Stimulated activated CD4-positive, alpha-beta T cell treated with anti-CD3 and anti-CD28 coated beads, Interleukin-2, amount 100 ng/mL, for 48 hours (primary cell): ENCODE measurements around the gene MCM8.
"Not testable (repeated sequence)": the region's sequence is repeated elsewhere in the genome, so short reads cannot be mapped to it uniquely, and the experiment has no call there.

Experiments
- DNase-seq, 2 donors: peaks; one replicate each; pipeline ENCODE4 v3.0.0-alpha.2; 2020

Gene MCM8

GRCh38 chr20:6007529-6008103, 57.2 kb downstream of the MCM8 start:
- DNase-seq = no peak

DNA sequence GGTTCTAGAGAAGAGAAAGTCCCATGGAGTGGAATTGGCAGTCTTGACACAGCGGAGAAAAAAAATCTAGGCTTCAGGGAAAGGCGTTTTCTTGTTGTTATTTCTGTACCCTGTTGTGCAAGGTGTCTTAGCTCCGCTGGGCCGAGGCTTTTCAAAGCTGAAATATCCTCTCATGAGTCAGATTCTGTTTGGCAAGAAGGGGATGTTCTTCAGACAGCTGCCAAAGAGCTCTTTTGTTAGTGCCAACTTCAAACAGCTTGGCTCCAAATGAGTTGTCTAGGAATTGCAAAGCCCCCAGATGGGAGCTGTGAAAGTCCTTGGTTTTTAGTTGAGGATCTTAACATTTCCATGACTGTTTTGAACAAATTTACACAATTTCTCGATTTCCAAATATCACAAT, 57.8 kb downstream of the MCM8 start:
- no peak for DNase-seq

DNA sequence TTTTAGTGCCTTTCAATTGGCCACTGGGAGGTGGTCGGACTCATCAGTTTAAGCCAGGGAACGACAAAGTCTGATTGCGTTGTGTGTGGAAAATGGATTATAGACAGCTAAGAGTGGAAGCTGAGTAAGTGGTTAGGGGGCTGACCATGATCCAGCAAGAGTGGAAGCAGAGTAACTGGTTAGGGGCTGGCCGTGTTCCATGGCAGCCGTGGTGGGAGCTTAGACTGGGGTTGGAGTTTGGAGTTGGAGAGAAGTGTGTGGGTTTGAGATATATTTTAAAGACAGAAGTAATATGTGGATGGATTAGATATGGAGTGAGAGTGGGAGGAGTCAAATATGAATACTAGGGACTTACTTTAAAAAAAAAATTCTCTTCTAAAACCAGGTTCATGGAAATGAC, 61.7 kb downstream of the MCM8 start:
- DNase-seq = no peak

DNA sequence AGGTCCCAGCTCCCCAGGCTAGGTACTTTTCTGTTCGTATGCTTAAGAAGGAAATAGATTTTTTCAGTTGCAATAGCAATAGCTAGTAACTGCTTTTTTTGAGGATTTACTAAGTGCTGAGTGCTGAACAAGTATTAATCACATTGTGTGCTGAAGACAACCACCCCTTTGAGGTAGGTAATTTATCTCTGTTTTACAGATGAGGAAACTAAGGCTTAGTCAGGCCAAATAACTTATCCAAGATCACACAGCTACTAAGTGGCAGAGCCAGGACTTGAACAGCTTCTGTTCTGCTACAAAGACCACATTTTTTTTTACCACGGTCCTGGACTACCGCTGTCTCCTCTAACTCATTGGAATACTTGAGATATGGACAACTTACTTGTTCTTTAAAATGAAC, 63.6 kb downstream of the MCM8 start:
- DNase-seq = no peak

DNA sequence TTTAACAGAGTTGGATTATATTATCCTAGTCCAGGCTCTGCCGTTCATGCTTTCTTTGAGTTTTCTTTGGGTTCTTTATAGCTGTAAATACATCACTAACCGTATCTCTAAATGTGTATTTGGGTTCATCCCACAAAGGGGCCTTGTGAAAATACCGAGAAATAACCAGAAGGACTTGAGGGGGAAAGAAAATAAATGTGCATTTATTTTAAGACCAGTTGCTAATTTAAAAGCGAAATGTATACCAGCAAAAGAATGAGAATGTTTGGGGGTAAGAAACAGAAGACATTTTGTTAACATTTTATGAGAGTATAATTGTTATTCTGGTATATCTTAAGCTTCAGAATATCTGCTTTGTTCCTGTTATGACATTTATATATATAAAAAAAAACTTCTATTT, 64.5 kb downstream of the MCM8 start:
- DNase-seq = no peak

- no peak for DNase-seq
These were observed 67.0 kb downstream of the MCM8 start for GRCh38 chr20:6017467-6017866.

GRCh38 chr20:6017880-6018279, 67.4 kb downstream of the MCM8 start:
- DNase-seq = no peak

DNA sequence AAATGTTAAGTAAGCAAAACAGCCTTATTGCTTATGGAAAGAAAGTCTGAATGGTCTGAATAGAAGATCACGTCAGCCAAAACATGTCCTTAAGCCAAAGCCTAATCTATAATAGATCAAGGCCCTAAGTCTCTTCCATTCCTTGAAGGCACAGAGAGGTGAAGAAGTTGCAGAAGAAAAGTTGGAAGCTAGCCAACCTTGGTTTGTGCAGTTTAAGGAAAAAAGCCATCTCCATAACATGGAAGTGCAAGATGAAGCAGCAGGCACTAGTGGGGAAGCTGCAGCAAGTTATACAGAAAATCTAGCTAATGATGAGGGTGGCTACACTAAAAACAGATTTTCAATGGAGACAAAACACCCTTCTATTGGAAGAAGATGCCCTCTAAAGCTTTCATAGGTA, 74.3 kb downstream of the MCM8 start:
- no peak for DNase-seq

DNA sequence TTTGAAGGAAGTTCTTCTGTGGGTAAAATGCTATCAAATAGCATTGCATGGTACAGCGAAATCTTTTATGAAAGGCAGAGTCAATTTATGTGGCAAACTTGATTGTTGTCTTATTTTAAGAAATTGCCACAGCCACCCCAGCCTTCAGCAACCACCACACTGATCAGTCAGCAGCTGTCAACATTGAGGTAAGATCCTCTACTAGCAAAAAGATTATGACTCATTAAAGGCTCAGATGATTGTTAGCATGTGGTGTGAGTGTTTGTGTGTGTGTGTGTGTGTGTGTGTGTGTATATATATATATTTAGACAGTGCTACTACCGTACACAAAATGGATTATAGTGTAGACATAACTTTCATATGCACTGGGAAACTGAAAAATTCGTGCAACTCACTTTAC, 75.6 kb downstream of the MCM8 start:
- no peak for DNase-seq

DNA sequence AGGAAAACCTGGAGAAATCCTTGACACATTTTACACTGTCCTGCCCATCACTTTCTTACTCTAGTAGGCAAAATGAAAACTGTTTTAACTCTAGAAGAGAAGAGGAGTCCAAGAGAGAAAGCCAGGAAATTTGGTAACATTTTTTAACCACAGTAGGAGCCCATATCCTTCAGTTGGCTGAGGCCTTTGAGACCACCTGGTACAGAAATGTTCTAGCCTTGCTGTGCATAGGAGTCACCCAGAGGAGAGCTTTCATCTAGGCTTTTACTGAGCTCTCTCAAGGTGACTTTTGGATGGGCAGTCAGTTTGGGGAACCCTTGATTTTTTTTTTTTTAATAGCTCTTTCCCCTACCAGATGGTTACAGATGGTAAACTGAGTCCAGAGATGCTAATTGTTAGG, 78.4 kb downstream of the MCM8 start:
- no peak for DNase-seq

GRCh38 chr20:6029538-6029937, 79.1 kb downstream of the MCM8 start:
- no peak for DNase-seq

GRCh38 chr20:6030453-6031080, 80.1 kb downstream of the MCM8 start:
- DNase-seq = no peak

DNA sequence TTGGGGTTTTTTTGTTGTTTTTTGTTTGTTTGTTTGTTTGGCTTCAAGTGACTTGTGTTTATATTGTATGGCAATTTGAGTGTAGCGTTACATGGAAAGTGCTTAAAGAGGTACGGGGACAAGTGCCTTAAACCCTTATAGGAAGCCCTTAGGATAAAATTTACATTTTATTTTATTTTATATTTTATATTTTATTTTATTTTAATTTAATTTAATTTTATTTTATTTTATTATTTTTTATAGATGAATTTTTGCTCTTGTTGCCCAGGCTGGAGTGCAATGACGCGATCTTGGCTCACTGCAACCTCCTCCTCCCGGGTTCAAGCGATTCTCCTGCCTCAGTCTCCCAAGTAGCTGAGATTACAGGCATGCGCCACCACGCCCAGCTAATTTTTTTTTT, 82.5 kb downstream of the MCM8 start:
- DNase-seq = not testable (repeated sequence)

DNA sequence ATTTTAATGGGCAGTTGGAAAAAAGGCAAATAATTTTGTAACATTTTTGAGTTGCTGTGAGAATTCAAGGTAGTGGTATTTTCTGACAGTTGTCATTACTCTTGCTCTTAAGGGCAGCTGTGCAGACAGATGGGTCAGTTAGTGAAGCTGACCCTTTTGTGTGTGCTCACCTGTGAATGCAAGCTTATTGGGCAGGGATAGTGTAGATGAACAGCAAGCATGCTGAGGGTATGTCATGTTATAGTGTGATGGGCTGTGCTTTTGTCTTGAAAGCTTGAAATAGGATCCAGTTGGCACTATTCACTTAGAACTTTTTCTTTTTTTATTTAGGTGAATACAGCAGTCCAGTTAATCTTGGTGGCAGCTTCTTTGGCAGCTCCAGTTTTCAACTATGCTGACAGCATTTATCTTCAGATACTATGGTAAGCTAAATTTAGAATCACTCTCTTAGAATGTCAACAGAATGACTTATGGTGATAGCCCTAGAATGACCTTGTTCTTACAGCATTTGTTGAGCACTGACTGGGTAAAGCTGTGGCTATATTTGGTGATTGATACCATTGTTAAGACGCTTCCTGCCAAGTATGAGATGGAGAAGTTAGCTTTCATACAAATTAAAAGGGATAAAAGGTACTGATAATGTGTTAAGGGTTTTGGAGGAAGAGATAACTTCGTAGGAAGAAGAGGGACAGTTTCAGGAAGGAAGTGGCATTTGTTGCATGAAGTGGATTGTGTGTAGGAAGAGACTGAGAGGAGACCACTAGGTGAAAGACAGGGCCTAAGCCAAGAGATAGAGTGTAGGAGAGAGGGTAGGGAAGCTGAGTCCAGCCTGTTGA, 83.9 kb downstream of the MCM8 start:
- no peak for DNase-seq

- no peak for DNase-seq
These were observed 85.8 kb downstream of the MCM8 start for GRCh38 chr20:6036213-6036612.

DNA sequence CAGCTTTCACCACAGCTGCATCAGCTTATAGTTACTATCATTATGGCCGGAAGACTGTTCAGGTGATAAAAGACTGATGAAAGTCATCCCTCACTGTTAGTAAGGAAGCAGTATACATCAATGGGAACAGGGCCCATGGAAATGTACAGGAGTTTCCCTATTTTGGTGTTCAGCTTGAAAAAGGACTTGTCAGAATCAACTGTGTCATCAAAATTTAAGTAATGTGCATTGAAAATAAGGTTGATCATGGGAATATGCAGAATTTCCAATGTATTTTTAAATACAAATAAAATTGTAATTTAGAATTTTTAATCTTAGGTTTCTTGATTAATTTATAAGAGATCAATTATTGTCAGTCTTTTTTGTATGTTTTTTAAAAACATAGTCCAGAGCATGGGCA, 86.6 kb downstream of the MCM8 start:
- DNase-seq = no peak

GRCh38 chr20:6038256-6038655, 87.8 kb downstream of the MCM8 start:
- DNase-seq = no peak

DNA sequence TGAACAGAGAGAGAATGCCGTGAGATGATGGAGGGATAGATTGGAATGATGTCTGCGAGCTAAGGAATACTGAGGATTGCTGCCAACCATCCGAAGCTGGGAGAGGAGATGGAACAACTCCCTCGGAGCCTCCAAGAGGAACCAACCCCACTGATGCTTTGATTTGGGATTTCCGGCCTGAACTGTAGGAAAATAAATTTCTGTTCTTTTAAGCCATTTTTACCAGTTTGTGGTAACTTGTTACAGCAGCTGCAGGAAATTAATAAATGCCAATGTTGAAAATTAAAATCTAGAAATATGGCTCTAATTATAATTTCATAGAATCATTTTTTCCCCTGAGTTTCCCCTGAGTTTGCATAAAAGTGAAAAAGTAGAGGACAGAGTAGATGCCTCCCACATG, 89.3 kb downstream of the MCM8 start:
- DNase-seq = no peak

- no peak for DNase-seq
These were observed 90.1 kb downstream of the MCM8 start for GRCh38 chr20:6040540-6040939.

GRCh38 chr20:6040958-6041807, 90.7 kb downstream of the MCM8 start:
- no peak for DNase-seq

- DNase-seq = no peak
These were observed 91.4 kb downstream of the MCM8 start for GRCh38 chr20:6041808-6042265.

DNA sequence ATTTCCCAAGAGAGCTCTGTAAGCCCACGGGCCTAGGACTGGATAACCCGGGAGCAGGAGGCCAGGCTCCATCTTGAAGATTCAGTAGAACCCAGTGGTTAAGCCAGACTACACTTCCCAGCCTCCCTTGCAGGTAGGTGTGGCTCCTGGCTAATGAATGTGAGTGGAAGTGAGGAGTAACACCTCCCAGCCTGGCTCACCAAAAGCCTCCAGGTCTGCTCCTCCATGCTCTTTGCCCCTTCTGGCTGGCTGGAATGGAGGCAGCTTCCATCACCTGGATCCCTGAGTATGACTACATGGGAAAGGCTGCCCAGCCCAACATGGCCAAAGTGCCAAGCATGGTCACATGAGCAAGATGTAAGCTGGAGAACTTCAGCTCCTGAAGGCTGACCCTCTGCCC, 93.7 kb downstream of the MCM8 start:
- no peak for DNase-seq

DNA sequence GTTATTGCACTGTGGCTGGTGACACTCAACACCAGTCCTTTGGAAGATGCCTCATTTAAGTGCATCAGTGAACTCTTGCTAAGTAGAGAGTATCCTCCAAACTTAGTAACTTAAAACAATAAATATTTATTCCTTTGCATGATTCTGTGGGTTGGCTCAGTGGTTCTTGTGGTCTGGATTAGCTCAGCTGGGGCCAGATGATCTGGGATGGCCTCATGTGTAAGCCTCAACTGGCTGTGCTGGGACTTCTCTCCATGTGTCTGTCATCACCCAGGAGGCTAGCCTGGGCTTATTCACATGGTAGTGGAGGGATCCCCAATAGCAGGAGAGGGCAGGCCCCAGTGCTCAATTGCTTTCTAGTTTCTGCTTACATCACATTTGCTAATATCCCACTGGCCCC, 95.1 kb downstream of the MCM8 start:
- no peak for DNase-seq
